Measurements from ENCODE around the gene NRARP.

NRARP gene

DNA sequence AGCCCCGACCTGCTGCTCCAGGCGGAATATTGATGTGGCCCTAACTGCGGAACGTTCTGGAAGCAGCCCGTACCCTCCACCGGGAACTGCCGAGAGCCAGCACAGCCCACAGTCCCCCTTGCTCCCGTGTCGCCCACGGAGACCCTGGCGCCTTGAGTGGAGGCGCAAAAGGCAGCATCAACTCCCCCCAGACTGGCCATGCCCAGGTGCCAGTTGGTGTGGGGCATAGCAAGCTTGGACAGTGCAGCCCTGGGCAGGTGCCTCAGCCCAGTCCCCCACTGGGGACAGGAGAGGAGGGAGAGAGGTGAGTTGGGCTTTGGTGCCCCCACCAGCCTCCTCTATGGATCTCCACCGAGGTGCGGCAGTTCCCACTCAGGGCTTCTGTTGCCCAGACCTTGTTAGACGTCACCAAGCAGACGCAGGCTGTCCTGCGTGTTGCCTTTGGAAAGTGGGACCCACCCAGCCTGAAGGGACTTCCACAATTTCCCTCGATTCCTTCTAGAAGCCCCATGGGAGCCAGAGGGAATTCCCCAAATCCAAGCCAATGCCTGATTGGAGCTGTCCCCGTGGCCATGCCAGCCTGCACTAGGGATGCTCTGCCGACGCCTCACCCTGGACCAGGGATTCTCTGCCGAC, 19.8 kb upstream of the NRARP start:
- no peak for DNase-seq

GRCh38 chr9:137320555-137321384, 18.7 kb upstream of the NRARP start:
- DNase-seq, result peak; percentile 50

- no peak for DNase-seq
Measured at GRCh38 chr9:137319739-137320551, 17.9 kb upstream of the NRARP start.

DNA sequence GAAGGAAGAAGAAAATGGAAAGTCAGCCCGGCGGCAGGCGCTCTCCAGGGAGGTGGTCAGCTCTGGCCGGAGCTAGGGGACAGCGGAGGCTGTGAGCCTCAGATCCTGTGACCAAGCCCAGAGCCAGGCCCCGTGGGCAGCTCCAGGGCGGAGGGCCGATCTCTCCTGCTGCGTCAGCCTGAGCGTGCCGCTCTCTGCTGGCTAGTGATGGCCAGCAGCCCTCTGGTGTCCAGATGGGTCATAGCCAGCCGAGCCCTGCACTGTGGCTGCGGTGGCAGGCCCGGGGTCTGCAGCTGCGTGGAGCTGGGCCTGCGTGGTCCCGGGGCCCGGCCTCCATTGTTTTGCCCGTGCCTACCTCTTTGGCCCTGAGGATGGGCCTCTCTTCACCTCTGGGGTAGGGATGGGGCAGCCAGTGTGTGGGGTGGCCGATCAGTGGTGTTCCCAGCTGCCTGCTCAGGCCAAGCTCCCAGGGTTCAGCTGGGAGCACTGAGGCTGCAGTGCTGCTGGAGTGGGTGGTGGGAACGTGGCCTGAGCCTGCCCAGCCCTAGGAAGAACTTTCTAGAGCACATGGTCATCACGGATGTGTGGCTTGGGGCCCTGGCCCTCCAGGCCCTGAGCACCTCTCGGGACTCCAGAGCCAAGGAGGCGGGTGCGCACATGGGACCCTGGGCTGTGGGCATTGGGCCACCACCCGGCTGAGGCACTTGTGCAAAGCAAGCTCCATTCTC, 17.1 kb upstream of the NRARP start:
- no peak for DNase-seq

GRCh38 chr9:137318602-137319001, 16.5 kb upstream of the NRARP start:
- no peak for DNase-seq

DNA sequence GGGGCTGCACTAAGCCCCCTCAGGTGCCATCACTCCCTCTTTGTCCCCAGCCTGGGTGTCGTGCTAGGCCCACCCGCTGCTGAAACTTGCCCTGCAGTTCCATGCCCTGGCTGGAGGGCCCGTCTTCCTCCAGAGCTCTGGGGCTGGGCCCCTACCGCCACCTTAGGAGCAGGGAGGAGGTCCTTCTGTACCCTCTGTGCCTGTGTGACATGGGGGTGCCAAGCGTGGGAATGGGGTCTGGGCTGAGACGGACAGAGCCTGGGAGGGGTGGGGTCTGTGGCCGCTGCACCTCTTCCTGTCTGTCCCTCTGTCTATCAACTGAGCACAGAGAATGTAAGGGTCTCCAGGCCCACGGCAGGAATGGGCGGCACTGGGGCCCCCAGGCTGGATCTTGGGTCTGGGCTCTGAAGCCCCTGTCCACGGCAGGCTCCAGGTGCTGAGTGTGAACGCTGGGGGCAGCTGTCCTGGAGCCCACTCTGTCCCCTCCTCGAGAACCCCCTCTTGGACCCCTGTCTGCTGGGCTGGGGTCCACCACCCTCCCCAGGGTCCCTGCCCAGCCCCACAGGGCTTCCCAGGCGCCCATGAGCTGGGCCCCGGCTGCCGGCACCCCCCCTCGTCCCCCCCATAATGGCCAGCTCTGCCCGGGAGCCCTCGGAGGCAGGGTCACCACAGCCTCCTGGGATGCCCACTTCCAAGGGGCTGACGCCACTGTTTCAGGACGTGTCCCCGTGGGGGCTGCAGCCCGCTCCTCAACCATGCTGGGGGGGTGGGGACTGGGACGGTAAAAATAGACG, 15.8 kb upstream of the NRARP start:
- no peak for DNase-seq

DNA sequence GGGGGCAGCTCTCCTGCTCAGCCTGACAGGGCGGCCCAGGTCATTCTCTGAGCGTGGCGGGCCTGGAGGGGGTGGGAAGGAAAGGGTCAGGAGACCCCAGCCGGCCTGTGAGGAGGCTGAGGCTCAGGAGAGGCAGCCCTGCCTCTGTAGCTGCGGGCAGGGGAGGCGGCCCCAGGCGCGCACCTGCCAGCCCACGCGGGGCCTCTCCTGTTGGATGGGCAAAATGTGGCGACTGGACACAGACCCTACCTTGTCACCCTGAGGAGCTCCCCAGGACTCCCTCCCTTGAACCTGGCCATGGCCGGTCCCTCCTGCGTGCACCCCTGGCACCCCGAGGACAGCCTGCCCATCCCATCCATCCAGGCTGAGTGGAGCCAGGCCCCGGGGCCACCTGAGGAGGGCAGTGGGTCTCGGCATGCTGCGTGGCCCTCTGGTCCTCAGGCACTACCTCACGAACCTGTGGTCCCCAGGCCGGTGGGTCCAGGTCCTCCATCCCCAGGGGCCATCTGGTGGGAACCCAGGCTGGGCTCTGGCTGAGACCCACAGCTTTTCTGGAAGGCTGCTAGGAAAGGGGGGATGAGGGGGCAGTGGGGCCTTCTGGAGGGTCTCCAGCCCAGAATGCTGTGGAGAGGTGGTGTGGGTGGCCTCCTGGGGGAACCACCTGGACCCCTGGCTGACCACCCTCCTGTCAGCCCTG, 15.1 kb upstream of the NRARP start:
- no peak for DNase-seq

- DNase-seq, result no peak
Measured at GRCh38 chr9:137316012-137316981, 14.2 kb upstream of the NRARP start.

- no peak for DNase-seq
Measured at GRCh38 chr9:137315581-137316011, 13.5 kb upstream of the NRARP start.

- no peak for DNase-seq
Measured at GRCh38 chr9:137314561-137315560, 12.8 kb upstream of the NRARP start.

GRCh38 chr9:137313956-137314560, 12.0 kb upstream of the NRARP start:
- DNase-seq, result no peak

GRCh38 chr9:137313326-137313936, 11.4 kb upstream of the NRARP start:
- DNase-seq, result no peak

- DNase-seq, result no peak
Measured at GRCh38 chr9:137312852-137313325, 10.8 kb upstream of the NRARP start.

- no peak for DNase-seq
Measured at GRCh38 chr9:137311986-137312851, 10.1 kb upstream of the NRARP start.

DNA sequence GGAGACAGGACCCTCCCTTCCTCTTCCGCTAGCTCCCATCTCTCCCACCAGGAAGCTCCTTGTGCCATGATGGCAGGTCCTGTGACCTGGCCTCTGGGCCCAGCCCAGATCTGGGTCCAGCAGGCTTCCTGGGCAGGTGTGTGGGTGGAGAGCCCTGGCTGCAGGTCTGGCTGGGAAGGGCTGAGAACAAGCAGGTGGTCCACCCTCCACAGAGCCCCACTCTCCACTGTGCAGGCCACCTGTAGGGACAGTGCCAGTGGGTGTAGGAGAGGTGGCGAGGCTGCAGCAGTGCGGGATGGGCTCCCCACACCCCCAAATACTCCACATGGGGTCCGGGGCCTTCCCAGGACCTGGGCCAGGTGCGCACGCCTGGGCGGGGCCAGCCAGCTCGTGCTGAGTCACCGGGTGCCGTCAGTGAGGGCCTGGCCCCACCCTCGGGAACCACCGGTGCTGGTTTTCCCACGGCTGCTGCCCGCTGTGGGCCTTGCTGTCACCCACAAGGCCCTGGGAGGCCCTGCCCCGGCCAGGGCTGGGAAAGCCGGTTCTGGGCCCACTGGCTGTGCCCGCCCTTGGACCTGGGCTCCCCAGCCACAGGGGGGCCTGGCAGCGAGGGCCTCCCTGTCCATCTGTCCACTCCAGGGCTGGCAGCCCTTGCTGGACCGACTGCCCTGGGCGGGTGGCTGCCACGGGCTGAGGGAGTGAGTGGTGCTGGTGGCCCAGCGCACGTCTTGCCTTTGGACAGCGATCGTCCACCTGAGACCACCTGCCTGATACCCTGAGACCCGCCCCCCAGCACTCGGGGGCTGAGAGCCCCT, 9.3 kb upstream of the NRARP start:
- peak; percentile 45 for DNase-seq

Data from CD4-positive, alpha-beta T cell treated with Interleukin-17A for 4 hours (primary cell).